Femur (tissue), 1 donor: ENCODE results near the gene PTPN14.

Source experiments
- DNase-seq: peaks from one replicate; pipeline ENCODE4 v3.0.0-alpha.2; 2017

Gene PTPN14

DNA sequence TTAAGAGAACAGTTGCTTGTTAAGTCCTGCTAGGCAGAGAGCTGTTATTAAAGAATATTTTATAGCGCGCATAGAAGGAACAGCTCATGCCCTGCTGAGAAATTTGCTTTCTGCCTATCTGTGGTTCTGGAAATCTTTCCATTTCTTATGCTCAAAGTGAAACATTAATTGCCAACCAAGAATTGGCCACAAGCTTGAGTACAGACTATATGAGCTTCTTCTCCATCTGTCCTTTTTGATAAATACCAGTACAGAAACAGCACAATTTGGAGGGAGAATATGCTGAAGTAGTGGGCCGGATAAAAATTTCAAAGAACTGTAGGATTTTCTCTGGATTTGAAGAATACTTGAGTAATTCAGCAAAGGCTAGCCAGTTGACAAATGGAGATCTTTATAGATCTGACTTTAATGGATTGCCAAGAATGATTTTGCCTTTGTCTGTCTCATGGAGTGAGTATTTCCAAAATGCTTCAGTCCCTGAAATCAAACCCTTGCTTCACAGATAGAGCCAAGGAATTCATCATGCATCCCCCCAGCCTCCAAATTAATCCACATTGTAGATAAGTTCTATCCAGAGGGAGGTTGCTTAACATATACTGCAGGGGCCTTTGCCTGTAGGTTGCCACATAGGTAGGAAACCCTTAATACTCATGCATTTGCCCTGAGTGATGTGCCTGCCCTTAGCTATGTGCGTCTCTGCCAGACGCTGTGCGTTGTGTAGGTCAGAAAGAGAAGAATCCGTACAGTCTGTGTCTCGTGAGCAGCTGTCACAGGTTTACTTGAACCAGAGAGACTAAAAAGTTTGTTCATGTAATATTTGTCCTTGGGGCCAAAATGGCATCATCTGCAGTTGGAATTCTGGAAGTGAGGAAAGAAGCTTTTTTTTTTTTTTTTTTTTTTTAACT is 226.3 kb downstream of the PTPN14 start:
- DNase-seq = no peak

DNA sequence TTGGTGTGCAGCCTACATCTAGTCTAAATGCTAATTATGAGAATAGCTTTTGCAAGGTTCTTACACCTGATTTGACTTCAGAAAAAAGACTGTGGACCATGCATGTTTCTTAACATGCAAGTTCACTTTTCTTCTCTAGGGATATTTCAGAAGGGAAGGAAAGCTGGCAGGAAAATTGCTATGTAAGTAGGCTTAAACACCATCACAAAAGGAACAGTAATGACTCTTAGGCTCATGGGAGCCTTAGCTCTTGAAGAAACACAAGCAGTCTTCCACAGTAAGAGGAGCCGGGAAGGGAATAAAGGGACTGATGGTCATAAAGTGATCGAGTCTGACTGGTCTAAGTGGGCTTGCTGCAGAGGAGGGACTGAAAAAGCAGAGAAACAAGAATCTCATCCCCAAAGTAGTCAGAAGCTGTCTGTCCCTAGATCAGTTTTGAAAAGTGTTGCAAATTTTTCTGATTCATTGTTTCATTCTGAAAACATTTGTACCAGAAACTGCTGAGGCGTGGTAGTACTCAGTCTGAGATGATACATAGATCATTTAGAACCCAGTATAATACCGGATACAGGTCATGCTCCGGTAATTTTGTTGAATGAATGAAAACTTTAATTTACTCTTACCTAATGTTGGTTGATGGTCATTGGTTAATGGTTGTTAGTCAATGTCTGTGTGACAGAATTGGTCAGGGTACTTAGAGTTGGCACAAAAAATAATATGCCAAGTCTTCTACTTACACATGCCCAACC is 229.5 kb downstream of the PTPN14 start:
- DNase-seq = no peak

DNA sequence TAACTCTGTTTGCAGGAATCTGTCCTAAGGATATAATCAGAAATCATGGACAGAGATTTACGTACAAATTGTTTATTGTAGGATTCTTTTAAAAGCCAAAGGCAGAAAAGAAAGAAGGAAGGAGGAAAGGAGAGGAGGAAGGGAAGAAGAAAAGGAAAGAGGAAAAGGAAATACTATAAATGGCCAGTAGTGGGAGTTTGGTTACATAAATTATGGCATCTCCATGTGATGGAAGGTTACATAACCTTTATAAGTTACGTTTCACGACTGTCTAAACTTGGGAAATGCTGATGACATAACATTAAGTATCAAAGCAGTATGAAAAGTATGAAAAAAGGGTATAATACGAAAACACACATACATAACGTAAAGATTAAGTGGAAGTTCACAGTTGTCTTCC is 231.5 kb downstream of the PTPN14 start:
- DNase-seq = no peak

GRCh38 chr1:214318956-214319736 is 232.3 kb downstream of the PTPN14 start:
- no peak for DNase-seq

DNA sequence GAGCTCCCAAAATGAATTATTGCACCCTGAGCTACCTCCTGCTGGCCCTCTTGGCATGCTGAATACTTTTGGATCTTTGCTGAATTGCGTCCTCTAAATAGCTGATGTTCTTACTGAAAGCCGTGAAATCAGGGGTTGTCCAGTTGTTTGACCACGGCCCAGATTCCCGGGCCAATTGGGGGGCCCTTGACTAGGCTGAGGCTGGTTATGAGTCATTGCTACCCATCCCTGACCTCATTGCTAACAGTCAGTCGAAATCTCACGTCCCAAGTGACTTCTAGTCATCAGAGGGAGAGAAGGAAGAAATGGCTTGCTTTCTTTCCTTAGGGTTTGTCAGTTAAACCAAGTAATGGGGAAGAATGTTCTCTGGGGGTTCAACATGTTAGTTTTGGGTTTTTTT is 233.0 kb downstream of the PTPN14 start:
- no peak for DNase-seq

GRCh38 chr1:214317734-214318133 is 233.7 kb downstream of the PTPN14 start:
- no peak for DNase-seq

GRCh38 chr1:214317300-214317699 is 234.1 kb downstream of the PTPN14 start:
- no peak for DNase-seq

GRCh38 chr1:214316593-214316992 is 234.8 kb downstream of the PTPN14 start:
- no peak for DNase-seq

GRCh38 chr1:214314178-214314843 is 237.1 kb downstream of the PTPN14 start:
- DNase-seq = no peak

DNA sequence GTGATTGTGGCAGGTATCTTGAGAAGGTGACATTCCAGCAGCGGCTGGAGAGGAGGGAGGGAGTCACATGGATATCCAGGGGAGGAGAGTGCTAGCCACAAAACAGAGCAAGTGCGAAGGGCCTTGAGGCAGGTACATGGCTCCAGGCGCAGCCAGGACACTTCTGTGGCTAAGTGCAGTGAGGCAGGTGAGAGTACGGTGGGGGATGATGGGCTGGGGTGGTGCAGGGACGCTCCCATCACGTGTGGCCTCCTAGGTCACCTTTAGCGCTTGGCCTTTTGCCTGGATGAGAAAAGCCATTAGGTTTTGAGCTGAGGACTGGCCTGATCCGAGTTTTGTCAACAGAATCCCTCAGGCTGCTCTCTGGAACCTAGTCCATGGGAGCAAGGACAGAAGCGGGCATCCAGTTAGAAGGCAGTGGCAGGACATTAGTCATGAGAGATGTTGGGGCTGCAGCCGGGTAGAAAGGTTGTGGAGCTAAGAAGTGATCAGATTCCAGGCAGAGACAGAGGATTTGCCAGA is 238.8 kb downstream of the PTPN14 start:
- no peak for DNase-seq

DNA sequence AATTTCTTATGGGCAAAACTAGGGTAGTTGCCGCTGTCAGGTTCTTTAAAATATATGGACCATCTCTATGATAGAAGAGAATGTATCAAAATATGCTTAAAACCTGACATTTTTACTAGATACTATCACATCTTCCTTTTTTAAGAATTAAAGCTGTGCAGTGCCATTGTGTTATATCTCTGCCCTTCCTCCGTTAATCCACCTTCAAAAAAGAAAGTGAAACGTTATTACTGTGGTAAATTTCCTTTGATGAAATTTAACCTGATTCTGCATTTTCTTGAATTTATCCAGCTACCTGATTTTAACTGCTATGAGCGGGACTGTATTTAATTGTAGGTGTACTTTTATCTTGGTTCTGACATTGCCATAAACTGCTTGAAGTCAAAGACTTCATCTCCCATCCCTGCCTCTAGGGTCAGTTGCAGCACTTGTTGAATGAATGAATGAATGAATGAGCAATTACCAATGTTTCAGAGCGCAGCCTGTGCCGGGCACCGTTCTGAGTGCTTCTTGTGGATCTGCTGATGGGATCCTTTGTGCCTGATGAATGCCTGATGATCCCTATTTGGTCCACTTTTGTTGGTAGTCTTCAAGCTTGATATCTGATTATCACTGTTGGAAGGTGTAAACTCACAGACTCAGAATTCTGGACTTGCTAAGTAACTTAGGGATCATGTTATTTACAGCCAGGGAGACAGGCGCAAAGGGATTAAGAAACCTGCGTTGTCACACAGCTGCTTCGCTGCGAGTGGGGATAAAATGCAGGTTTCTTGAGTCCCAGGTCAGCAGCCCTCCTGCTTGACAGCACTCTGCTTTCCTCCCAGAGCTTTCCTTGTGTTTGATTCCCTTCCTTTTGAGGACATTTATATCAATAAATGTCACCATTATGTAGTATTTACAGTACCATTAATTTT is 240.4 kb downstream of the PTPN14 start:
- DNase-seq = no peak

- no peak for DNase-seq
Measured at GRCh38 chr1:214310010-214310409, 241.4 kb downstream of the PTPN14 start.

- DNase-seq = no peak
Measured at GRCh38 chr1:214306269-214306668, 245.1 kb downstream of the PTPN14 start.

GRCh38 chr1:214305164-214305751 is 246.1 kb downstream of the PTPN14 start:
- DNase-seq = no peak

- no peak for DNase-seq
Measured at GRCh38 chr1:214303141-214303930, 248.1 kb downstream of the PTPN14 start.

- DNase-seq = no peak
Measured at GRCh38 chr1:214301526-214301925, 249.9 kb downstream of the PTPN14 start.

DNA sequence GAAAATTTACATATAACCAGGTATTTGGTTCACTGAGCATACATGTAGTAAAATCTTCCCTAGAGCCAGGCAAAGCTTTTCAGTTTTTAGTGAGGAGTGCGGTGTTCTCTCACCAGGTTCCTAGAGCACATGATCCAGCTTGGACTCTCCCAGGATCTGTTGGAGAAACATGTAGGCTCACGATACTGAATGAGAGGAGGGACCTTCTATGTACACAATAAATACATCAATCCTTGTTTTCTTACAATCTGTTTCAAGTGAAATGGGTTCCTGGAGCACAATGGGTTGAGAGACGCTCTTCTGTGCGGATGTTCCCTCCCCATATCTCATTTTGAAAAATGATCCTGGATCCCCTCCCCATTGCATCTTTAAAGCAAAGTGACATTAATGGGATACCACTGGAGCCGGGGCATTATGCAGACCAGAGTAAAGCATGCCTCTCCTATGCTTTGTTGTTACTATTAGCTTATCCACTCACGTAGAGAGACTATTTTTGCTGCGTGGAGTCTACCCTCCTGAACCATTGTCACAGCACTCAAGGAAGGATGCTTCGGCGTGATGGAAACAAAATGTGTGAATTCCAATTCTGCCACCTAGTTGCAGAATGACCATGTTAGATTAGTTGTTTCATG is 251.1 kb downstream of the PTPN14 start:
- no peak for DNase-seq
